Middle frontal gyrus (tissue), 1 donor: ENCODE measurements around the gene CFAP46.
"Not testable (repeated sequence)": the region's sequence is repeated elsewhere in the genome, so short reads cannot be mapped to it uniquely, and the experiment has no call there.

Source experiments
- DNase-seq: peaks from one replicate; pipeline ENCODE4 v3.0.0-alpha.2; 2015; ENCODE audit warnings: low spot score; ENCODE audit errors: extremely low spot score

The CFAP46 gene

DNA sequence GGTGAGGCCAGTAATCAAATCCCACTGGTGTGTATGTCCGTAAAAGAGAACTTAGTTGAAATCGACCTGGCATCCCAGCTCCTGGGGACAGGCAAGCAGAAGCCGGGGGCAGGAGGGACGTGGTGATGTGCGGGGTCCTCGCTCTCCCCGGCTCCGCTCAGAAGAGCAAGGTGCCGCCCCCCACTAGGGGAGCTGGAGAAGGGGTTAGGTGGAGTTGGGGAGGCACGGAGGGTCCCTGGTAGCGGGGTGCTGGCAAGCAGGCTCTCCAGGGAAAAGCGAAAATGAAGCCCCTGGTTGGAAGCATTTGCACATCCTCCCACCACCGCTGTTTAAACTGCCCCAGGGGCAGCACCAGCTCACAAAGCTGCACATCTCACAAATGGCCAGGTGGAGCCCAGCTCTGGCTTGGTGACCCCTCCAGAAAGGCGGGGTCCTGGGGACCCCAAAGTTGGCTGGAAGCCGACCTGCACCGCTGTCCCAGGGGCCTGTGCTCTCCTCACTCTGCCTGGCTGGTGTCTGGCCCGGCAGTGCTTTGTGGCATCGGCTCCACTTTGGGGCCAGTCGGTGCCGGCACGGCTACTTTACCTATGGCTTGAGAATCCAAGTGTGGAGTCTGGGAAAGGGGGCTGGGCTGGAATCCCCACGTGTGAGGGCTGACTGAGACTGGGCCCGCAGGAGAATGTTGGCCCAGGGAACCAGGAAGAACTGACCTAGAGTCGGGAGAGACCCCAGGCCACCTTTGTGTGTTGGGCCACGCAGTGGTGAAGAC, 2.9 kb upstream of the CFAP46 start:
- DNase-seq: no peak

DNA sequence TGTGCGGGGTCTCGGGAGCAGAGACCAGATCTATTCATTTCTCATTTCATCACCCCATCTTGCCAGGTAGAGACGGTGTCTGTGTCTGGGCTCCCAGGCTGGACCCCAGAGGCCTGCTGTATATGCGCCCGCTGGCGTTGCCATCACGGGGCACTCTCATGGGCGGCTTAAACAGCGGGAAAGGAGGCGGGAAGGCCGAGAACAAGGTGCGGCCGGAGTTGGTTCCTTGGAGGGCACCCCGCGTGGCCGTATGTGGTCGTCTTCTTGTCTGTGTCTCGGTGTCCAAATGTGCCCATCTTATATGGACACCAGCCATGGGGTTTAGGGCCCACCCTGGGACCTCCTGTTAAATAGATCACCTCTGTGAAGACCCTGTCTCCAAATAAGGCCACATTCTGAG, 2.1 kb upstream of the CFAP46 start:
- no peak for DNase-seq

DNA sequence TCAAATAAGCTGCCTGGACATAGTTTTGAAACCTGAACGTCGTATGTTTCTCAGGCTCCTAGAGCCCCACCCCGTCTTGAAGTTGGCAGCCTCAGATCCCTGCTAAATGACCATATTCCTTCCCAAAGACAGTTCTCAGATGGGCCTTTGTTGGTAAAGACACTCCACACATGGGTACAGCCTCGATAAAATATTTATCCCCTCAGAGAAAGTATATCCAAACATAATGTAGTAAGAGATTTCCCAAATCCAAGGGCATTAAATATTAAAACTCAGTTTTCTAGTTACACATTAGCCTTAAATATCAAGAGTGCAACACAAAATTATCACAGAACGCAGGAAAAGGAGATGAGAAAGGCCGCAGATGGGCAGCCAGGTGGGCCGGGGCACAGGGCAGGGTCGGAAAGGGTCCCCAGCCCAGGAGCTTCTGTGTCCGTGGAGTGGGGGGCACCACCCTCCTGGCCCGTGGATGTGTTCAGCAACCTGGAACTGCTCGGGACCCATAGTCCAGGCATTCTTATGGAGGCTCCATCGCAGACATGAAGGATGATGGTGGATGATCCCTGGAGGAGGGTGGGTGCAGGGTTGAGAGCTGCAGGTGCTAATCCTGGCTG, 1.5 kb upstream of the CFAP46 start:
- no peak for DNase-seq

DNA sequence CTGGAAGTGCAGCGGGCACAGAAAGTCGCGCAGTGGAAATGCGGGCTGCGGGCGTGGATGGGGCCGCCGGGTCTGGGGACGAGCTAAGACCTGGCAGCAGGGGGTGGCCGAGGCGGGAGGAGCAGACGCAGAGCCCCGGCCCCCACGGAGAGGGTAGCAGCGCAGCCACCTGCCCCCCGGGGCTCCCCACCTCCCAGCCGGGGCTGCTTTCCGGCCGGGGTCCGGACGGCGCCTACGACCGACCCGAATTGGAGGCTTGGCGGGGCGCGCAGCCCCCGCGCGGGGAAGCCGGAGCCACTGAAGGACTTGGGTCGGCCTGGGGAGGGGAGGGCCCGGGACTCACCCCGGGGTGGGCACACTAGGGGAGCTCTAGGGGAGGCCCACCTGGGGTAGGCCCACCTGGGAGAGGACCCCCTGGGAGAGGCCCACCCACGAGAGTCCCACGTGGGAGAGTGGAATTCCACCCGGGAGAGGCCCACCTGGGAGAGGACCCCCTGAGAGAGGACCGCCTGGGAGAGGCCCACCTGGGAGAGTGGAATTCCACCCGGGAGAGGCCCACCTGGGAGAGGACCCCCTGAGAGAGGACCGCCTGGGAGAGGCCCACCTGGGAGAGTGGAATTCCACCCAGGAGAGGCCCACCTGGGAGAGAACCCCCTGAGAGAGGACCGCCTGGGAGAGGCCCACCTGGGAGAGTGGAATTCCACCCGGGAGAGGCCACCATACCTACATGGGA, 854 bp upstream of the CFAP46 start:
- DNase-seq: no peak

DNA sequence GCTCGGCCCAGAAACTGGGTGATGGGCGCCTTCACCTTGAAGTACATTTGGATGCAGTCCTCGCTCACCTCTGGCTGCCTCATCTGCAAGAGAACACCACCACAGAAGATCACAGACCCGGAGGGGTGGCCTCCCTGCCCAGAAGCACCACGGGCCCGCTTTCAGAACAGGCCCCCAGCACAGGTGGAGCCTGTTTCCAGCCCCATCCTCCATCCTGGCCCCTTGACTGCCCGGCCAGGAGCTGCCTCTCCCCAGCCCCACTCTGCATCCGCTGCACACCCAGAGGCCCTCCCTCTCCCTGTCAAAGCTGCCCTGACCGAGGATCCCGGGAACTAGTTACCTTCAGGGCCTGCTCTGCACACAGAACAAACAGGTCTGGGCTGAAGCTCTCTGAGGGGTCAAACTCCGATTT, 724 bp downstream of the CFAP46 start:
- DNase-seq: no peak

DNA sequence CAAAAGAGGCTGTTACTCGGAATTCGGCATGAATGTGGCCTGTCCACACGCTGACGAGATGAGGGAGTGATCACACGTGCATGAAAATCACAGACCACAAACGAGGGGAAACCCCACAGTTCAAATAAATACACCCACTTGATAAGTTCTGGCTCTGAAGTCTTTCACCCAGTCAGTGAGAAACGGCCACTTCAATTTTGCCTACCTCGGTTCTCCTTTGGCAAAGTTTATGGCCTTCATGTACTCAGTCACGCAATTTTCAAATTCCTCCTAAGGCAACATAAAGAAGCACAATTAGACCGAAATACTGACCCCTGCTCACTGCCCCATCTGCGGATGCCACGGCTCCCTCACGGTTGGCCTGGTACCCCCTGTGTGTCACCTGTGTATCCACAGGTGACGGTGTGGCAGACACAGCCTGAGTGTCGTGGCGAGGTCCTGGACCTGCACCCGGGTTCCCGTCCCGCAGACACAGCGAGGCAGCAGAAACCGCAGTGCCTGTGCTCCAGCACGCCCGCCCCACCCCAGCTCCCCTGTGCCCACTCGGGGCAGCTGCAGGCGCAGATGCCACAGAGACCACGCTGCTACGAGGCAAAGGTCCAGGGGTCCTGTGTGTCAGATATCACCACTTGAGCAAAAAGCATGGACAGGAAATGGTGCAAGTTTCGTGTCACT, 1.4 kb downstream of the CFAP46 start:
- DNase-seq: no peak

DNA sequence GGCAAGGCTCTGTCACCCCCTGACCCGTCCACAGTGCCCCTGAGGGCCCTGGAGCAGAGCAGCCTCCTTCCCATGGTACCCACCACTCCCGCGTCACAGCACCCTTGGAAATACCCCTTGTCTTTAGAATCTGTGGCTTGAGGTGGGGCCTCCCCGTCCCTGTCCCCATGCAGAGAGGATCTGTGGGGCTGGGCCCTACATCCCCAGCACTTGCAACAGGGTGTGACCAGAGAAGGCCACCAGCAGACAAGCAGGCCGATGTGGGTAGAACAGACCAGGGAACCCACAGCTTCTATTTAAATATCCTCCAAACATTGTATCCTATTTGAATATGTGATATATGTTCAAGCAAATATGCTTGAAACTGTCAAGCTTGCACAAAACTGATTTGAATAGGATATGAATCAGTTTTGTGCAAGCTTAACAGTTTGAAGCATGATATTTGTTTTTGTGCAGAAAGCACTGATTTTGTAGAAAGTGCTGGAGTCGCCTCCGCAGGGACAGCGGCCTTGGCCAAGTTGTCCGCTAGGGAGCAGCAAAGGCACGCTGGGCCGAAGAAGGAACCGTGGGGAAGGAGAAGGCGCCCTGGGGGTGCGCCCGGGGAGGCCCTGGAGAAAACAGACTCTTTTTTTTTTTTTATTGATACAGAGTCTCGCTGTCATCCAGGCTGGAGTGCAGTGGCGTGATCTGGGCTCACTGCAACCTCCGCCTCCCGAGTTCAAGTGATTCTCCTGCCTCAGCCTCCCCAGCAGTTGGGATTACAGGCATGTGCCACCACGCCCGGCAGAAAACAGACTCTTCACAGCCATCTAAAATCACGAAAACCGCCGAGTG, 2.2 kb downstream of the CFAP46 start:
- peak; percentile 73 for DNase-seq

DNA sequence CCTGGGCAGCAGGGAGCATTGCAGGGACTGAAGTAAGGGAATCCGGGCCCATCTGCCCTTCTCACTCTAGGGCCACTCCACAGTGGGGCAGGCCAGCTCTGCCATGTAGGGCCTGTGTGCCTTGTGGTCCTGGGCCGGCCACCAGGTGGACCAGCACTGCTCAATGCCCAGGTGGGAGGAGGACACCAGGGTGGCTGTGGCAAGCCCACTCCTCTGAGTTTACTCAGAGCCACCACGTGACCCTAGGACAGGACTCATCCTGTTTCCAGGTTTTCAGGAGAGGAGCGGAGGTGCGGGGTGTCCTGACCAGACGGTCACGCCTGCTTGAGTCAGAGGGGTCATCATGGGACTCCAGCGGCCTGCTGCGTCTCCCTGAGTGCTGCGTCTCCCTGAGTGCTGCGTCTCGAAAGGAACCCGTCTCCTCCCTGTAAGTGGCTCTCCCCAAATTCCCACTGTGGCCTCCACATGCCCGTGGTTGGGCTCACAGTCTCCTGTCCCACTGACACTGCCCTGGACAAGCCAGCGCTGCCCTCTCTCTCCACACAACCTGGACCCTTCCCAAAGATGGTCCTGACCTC, 2.9 kb downstream of the CFAP46 start:
- DNase-seq: no peak

DNA sequence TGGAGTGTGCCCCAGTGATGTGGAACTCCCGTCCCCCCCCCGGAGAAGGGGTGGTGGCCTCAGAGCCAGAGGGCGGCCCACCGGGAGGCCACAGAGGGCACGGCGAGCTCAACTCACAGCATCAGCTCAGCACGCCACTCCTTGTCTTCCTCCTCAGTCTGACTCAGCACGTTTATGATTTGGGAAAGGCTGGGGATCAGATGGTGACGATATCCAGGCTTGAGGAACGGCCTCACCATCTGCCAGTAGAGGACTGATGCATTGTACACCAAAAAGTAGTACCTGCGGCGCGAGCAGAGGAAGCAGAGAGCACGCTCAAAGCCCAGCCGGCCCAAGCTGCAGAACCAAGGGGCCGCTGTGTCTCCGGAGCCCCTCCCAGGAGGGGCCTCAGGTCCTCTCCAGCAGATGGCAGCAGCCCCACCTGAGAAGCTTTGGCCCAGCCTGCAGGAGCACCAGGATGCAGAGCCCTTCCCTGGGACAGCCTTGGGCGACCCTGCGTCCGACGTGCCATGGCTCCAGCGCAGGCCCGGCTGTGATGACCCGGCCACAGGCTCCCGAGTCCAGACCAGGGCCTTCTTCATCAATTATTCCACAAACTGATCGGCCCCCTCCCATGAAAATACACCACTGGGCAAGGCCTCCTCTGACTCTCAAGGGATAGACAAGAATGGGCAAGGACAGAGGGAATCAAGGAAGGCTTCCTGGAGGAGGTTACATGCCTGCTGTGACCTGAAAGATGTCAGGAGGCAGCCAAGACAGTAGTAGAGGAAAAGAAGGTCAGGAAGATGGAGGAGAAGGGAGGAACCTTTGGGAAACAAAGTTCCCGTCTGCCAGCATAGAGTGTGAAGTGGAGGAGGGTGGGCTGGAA, 3.7 kb downstream of the CFAP46 start:
- no peak for DNase-seq

DNA sequence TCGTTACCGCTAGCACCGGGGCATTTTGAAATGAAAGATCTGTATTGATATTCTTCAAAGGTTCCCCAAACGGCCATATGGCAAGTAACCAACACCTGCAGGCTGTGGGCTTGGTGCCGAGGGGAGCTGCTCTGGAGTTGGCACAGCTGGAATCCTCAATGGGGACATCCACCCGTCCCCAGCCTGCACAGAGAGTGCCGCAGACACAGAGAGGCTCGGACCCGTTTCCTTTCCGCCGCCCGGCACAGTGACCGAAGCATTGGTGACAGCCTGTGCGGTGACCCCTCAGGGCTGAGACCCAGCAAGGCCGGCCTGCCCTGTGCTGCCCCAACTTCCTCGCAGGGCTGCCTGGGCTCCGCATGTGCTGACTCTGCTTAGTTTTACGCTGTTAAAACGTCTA, 4.5 kb downstream of the CFAP46 start:
- DNase-seq: no peak

DNA sequence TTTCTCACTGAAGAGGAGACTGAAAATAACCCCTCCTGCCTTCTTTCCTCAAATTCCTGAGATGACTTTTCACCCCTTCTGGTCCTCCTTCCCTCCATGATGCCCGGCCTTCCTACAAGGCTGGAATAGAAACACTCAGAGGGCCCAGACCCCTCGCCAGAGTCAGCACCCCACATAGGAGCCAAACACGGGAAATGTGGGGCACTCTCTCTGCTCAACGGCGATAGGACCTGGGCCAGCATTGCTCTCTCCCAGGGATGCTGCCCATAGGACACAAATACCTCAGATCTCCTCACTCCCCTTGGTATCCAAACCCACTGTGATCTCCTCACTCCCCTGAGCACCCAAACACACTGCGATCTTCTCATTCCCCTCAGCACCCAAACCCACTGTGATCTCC, 7.4 kb downstream of the CFAP46 start:
- no peak for DNase-seq

DNA sequence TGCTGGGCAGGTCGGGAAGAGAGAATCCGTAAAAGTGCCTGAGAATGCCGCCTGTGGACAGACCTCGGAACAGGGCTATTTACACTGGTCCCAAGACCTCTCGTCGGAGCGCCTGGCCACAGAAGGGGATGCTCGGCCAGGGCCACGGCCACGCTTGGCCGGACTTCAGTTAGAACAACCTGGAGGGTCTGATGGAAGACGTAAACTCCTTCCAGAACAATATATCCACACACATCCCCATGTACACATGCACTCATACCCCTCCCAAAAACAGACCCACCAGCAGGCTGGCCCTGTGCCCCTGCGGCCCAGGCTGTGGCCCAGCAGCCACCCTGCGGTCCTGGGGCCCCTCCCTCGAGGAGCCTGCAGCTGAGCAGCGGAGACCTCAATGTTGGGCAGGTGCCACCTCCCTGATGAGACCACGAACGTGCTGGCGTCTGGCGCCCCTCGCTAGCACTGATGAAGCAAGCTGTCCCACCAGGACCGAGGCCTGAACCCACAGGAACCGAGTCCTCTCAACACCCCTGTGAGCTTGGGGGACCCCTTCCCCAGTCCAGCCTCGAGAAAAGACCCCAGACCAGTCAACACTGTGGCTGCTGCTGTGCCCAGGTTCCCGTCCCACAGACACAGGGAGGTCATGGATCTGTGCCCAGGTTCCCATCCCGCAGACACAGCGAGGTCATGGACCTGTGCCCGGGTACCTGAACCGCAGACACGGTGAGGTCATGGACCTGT, 8.9 kb downstream of the CFAP46 start:
- no peak for DNase-seq

DNA sequence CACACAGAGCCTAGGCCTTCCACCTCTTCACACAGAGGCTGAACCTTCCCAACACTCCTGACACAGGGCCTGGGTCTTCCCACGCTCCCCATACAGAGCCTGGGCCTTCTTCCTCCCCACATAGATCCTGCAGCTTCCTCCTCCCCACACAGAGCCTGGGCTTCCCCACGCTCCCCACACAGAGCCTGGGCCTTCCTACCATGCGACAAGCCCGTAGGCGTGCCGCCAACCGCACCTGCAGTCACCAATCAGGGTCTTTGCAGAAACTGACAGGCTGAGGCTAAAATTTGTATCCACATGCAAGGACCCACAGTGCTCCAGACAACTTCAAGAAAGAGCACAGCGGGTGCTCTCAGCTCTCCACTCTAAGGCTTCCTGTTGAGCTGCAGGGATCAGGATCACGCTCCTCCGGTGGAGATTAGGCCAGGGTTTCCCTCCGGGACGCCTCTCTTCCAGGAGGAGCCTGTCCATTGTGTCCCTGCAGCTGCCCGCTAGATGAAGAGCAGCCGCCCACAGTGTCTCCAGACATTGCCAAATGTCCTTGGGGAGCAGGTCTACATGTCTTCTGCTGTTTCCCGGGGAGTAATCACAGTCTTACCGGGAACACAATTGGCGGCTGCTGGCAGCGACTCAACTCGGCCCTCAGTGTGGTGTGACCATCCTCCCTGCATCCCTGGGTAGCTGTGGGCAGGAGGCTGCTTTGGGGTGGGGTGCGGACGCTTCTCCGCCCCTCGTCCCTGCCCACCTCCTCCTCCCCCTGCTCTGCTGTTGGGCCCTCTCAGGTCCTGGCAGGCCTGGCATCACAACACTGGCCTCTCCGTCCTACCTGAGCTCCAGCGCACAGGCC, 9.7 kb downstream of the CFAP46 start:
- DNase-seq: no peak

DNA sequence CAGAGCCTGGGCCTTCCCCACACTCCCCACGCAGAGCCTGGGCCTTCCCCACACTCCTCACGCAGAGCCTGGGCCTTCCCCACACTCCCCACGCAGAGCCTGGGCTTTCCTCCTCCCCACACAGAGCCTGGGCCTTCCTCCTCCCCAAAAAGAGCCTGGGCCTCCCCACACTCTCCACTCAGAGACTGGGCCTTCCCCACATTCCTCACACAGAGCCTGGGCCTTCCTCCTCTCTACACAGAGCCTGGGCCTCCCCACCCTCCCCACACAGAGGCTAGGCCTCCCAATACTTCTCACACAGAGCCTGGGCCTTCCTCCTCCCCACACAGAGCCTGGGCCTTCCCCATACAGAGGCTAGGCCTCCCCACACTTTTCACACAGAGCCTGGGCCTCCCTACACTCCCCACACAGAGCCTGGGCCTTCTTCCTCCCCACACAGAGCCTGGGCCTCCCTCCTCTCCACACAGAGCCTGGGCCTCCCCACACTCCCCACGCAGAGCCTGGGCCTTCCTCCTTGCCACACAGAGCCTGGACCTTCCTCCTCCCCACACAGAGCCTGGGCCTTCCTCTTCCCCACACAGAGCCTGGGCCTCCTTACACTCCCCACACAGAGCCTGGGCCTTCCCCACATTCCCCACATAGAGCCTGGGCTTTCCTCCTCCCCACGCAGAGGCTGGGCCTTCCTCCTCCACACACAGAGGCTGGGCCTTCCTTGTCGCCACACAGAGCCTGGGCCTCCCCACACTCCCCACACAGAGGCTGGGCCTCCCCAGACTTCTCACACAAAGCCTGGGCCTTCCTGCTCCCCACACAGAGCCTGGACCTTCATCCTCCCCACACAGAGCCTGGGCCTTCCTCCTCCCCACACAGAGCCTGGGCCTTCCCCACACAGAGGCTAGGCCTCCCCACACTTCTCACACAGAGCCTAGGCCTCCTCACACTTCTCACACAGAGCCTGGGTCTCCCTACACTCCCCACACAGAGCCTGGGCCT, 10.8 kb downstream of the CFAP46 start:
- DNase-seq: not testable (repeated sequence)

DNA sequence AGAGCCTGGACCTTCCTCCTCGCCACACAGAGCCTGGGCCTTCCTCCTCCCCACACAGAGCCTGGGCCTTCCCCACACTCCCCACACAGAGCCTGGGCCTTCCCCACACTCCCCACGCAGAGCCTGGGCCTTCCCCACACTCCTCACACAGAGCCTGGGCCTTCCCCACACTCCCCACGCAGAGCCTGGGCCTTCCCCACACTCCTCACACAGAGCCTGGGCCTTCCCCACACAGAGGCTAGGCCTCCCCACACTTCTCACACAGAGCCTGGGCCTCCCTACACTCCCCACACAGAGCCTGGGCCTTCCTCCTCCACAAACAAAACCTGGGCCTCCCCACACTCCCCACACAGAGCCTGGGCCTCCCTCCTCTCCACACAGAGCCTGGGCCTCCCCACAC, 11.7 kb downstream of the CFAP46 start:
- not testable (repeated sequence) for DNase-seq

DNA sequence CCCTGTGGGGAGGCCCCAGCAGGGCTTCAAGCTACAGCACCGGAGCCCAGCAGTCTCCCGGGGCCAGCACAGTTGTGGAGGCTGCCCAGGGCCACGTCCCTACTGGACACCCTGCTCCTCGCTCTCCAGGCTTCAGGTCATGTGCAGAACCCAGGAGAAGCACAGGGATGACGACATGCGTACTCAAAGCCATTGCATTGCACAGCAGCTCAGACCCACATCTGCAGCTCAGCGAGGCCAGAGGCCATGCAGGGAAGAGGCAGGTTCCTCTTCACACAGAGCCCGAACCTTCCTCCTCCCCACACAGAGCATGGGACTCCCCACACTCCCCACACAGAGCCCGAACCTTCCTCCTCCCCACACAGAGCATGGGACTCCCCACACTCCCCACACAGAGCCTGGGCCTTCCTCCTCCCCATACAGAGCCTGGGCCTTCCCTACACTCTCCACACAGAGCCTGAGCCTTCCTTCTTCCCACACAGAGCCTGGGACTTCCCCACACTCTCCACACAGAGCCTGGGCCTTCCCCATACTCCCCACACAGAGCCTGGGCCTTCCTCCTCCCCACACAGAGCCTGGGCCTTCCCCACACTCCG, 12.3 kb downstream of the CFAP46 start:
- DNase-seq: no peak

DNA sequence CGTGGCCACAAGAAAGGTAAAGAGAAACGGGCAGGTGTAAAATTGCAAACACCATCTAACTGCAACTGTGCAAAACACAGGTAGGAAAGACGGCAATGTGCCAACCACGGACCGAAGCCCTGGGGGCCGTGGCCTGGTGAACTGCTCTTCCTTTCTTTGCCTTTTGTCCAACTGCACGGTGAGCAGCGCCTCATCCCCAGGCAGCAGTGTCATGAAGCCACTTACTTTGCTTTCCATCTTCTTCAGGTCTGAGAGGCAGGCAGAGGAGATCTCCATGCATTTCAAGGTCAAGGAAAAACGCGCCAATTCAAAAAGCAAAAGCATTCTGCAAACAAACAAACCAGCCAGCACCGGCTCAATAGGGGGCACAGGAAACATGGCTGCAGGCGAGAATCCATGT, 12.9 kb downstream of the CFAP46 start:
- no peak for DNase-seq
